Occipital lobe (tissue), 2 donors: ENCODE data around the gene P2RX3. TPM values are rescaled to one million over a fixed set of nuclear protein-coding genes. Genes with fewer than 3 reads are reported as not detected.
"Not testable (repeated sequence)": the region's sequence is repeated elsewhere in the genome, so short reads cannot be mapped to it uniquely, and the experiment has no call there.

Experiments
- DNase-seq: peaks from one replicate; lab custom pipeline; 2025; lab: John Stamatoyannopoulos, UW
- total RNA-seq: library from RNA; depleted of rRNA; stranded (reverse); fragments of >200 nt; gene quantifications from one replicate; pipeline ENCODE4 v1.2.3, GENCODE V29; 2014

The P2RX3 gene
- total RNA-seq, 1 donor from 2014 or later = not detected

- no peak for DNase-seq
Measured at GRCh38 chr11:57396744-57397143, 58.6 kb downstream of the P2RX3 start.

- no peak for DNase-seq
Measured at GRCh38 chr11:57397394-57397990, 59.3 kb downstream of the P2RX3 start.

GRCh38 chr11:57399221-57399620 is 61.1 kb downstream of the P2RX3 start:
- no peak for DNase-seq

GRCh38 chr11:57399972-57400578 is 61.9 kb downstream of the P2RX3 start:
- no peak for DNase-seq

- DNase-seq = no peak
Measured at GRCh38 chr11:57402188-57403002, 64.2 kb downstream of the P2RX3 start.

GRCh38 chr11:57403003-57403801 is 65.0 kb downstream of the P2RX3 start:
- DNase-seq = not testable (repeated sequence)

GRCh38 chr11:57403802-57404147 is 65.6 kb downstream of the P2RX3 start:
- DNase-seq = no peak

GRCh38 chr11:57405271-57405860 is 67.2 kb downstream of the P2RX3 start:
- no peak for DNase-seq

- DNase-seq = no peak
Measured at GRCh38 chr11:57406337-57406904, 68.3 kb downstream of the P2RX3 start.

- DNase-seq = no peak
Measured at GRCh38 chr11:57407010-57407920, 69.1 kb downstream of the P2RX3 start.

- no peak for DNase-seq
Measured at GRCh38 chr11:57407941-57408475, 69.9 kb downstream of the P2RX3 start.

- no peak for DNase-seq
Measured at GRCh38 chr11:57408771-57409170, 70.6 kb downstream of the P2RX3 start.

GRCh38 chr11:57409321-57410100 is 71.4 kb downstream of the P2RX3 start:
- no peak for DNase-seq

- no peak for DNase-seq
Measured at GRCh38 chr11:57410287-57410686, 72.1 kb downstream of the P2RX3 start.

- DNase-seq = no peak
Measured at GRCh38 chr11:57413681-57414080, 75.5 kb downstream of the P2RX3 start.

GRCh38 chr11:57414612-57415212 is 76.6 kb downstream of the P2RX3 start:
- DNase-seq = no peak

- no peak for DNase-seq
Measured at GRCh38 chr11:57416436-57416835, 78.3 kb downstream of the P2RX3 start.

GRCh38 chr11:57417056-57417455 is 78.9 kb downstream of the P2RX3 start:
- DNase-seq = no peak

GRCh38 chr11:57418131-57418530 is 80.0 kb downstream of the P2RX3 start:
- no peak for DNase-seq
